Endothelial cell of umbilical vein (primary cell): ENCODE data around the gene PF4V1. TPM values are rescaled to one million over a fixed set of nuclear protein-coding genes. Genes with fewer than 3 reads are reported as not detected.

ENCODE experiments used
- BruUV-seq: library from RNA; stranded (reverse); fragments of 400-500 nt; replicated peaks from 2 replicates; lab custom pipeline; 2021; lab: Mats Ljungman, UMichigan
- CTCF ChIA-PET: fragments of 300-600, 350-600 bp; sonication (Branson Sonifier 250); formaldehyde crosslinking; loops from one replicate; lab custom pipeline; 2021; ENCODE audit warnings: antibody characterized with exemption, inconsistent platforms; lab: Charles Lee
- POLR2A ChIA-PET: fragments of 300-600, 350-600 bp; sonication (Branson Sonifier 250); formaldehyde crosslinking; loops from one replicate; lab custom pipeline; 2021; ENCODE audit warnings: antibody characterized with exemption, inconsistent platforms; lab: Charles Lee
- DNase-seq: peaks from one replicate; pipeline ENCODE4 v3.0.0-alpha.2; 2011; ENCODE audit warnings: low read depth, low spot score
- FAIRE-seq: peaks from 2 replicates; lab custom pipeline; 2011; peaks lifted over from hg19 to GRCh38; lab: Jason Lieb, UNC
- H2AFZ ChIP-seq: 2 replicates; pipeline ENCODE4 v1.6.0; 2012; ENCODE audit warnings: low read depth, low read length, control low read depth, inconsistent platforms
- H3K27ac ChIP-seq: 2 replicates; pipeline ENCODE4 v1.5.1; 2011; ENCODE audit warnings: low read depth, mild to moderate bottlenecking, control low read depth, low read length, moderate library complexity; ENCODE audit not compliant: insufficient read depth
- H3K27me3 ChIP-seq, 2 experiments: 2 replicates each; pipeline versions ENCODE4 v1.6.0 to v1.6.1; 2011; ENCODE audit warnings: low read length in 2 of 2, mixed read lengths in 1 of 2; ENCODE audit not compliant: control insufficient read depth in 2 of 2, insufficient read depth in 2 of 2
- H3K36me3 ChIP-seq, 2 experiments: 2 replicates in 1 of 2; 3 replicates in 1 of 2; pipeline ENCODE4 v1.5.1; 2011; ENCODE audit warnings: low read length in 2 of 2, mild to moderate bottlenecking in 1 of 2, moderate library complexity in 1 of 2; ENCODE audit not compliant: control insufficient read depth in 2 of 2, insufficient read depth in 2 of 2; ENCODE audit errors: extremely low read depth in 1 of 2
- H3K4me1 ChIP-seq: 3 replicates; pipeline ENCODE4 v1.5.1; 2011; ENCODE audit warnings: mild to moderate bottlenecking, low read length; ENCODE audit not compliant: control insufficient read depth, insufficient read depth; ENCODE audit errors: extremely low read depth
- H3K4me2 ChIP-seq: 2 replicates; pipeline ENCODE4 v1.6.1; 2011; ENCODE audit warnings: low read length, control low read depth, mixed read lengths; ENCODE audit not compliant: insufficient read depth
- H3K4me3 ChIP-seq, 3 experiments: fragments of 200-600 bp in 1 of 3; sonication (generic), shearing (Covaris generic) in 1 of 3; replicated peaks in 1 of 3; 2 replicates each; pipeline ENCODE4 v1.5.1; 2011 to 2016; ENCODE audit warnings: control low read depth in 3 of 3, low read length in 3 of 3, mild to moderate bottlenecking in 2 of 3, inconsistent platforms in 1 of 3, low read depth in 1 of 3, moderate library complexity in 1 of 3; ENCODE audit not compliant: insufficient read depth in 1 of 3
- H3K79me2 ChIP-seq: 2 replicates; pipeline ENCODE4 v1.6.0; 2012; ENCODE audit warnings: low read length, inconsistent platforms; ENCODE audit not compliant: control insufficient read depth, insufficient read depth
- H3K9ac ChIP-seq: replicated peaks from 2 replicates; pipeline ENCODE3; 2011; ENCODE audit warnings: low read length, control low read depth; ENCODE audit not compliant: insufficient read depth; ENCODE audit errors: extremely low read depth
- H3K9me1 ChIP-seq: replicated peaks from 3 replicates; pipeline ENCODE4 v1.6.0; 2011; ENCODE audit warnings: mild to moderate bottlenecking, low read length; ENCODE audit not compliant: control insufficient read depth, insufficient read depth; ENCODE audit errors: extremely low read depth
- H3K9me3 ChIP-seq: replicated peaks from 2 replicates; pipeline ENCODE4 v1.5.1; 2012; ENCODE audit warnings: low read length, inconsistent platforms; ENCODE audit not compliant: control insufficient read depth, insufficient read depth
- H4K20me1 ChIP-seq: replicated peaks from 2 replicates; pipeline ENCODE3; 2011; ENCODE audit warnings: mild to moderate bottlenecking, low read length; ENCODE audit not compliant: control insufficient read depth, insufficient read depth; ENCODE audit errors: extremely low read depth
- EZH2 ChIP-seq: IDR thresholded peaks from 2 replicates; pipeline ENCODE4 v1.6.1; 2012; ENCODE audit warnings: borderline replicate concordance, low read depth, mild to moderate bottlenecking, moderate library complexity, low read length, inconsistent platforms; ENCODE audit not compliant: severe bottlenecking
- FOS ChIP-seq: IDR thresholded peaks from 2 replicates; pipeline ENCODE4 v1.6.1; 2011; ENCODE audit warnings: mild to moderate bottlenecking, low read length, moderate library complexity, borderline replicate concordance; ENCODE audit not compliant: insufficient read depth
- GATA2 ChIP-seq: IDR thresholded peaks from 2 replicates; pipeline ENCODE4 v1.7.0; 2011; ENCODE audit warnings: low read depth, mild to moderate bottlenecking, moderate library complexity, mixed read lengths, low read length; ENCODE audit not compliant: insufficient read length, insufficient read depth
- JUN ChIP-seq: IDR thresholded peaks from 2 replicates; pipeline ENCODE4 v1.6.1; 2011; ENCODE audit warnings: borderline replicate concordance, low read depth; ENCODE audit not compliant: insufficient read length, insufficient read depth
- MYC ChIP-seq: IDR thresholded peaks from one replicate; pipeline ENCODE4 v1.6.1; 2011; ENCODE audit warnings: mild to moderate bottlenecking, low read depth, low read length
- POLR2A ChIP-seq: IDR thresholded peaks from 2 replicates; pipeline ENCODE4 v1.6.1; 2012; ENCODE audit warnings: low read depth, mild to moderate bottlenecking, control low read depth, low read length
- POLR2AphosphoS5 ChIP-seq: IDR thresholded peaks from 2 replicates; pipeline ENCODE4 v1.6.1; 2012; ENCODE audit warnings: low read depth, mild to moderate bottlenecking, control low read depth, low read length, moderate library complexity; ENCODE audit not compliant: insufficient read depth
- dilution Hi-C: fragments of 300-500 bp; cut with MboI; formaldehyde crosslinking; loops from one replicate; pipeline ENCODE4 v1.15.0; 2019; ENCODE audit warnings: low sequenced_read_pairs; ENCODE audit not compliant: extremely low pct_ligation_motif_present
- intact Hi-C: fragments of 100-400 bp; cut with micrococcal nuclease; formaldehyde crosslinking; loops from one replicate; pipeline ENCODE4 v1.10.0; 2022
- polyA plus RNA-seq, 4 experiments: library from polyadenylated mRNA; depleted of rRNA in 3 of 4; stranded (reverse) in 3 of 4; unstranded in 1 of 4; fragments of >200 nt; gene quantifications; 2 replicates each; pipeline versions ENCODE4 v1.2.1 to v1.2.3, GENCODE V29; 2011 to 2012; ENCODE audit warnings: missing spikeins in 1 of 4
- total RNA-seq: library from RNA; stranded (reverse); gene quantifications from 2 replicates; pipeline ENCODE4 v1.2.3, GENCODE V29; 2021
- TF ChIP-seq, protein P1 (sequence below): IDR thresholded peaks from 2 replicates; pipeline ENCODE4 v1.6.1; 2011; ENCODE audit not compliant: insufficient read depth, insufficient read length
- TF ChIP-seq, protein P2 (sequence below), 2 donors: IDR thresholded peaks; 1 replicate in 1 of 2; 2 replicates in 1 of 2; pipeline ENCODE4 v1.5.1; 2011; ENCODE audit warnings: low read length in 2 of 2, mild to moderate bottlenecking in 2 of 2, moderate library complexity in 2 of 2, control low read depth in 1 of 2, inconsistent platforms in 1 of 2, low read depth in 1 of 2; ENCODE audit not compliant: insufficient read depth in 1 of 2; ENCODE audit errors: extremely low read depth in 1 of 2

Gene PF4V1
- total and polyA plus RNA-seq, 2 donors (not counting 3 experiments of a cell fraction or from before 2014, with no cell fraction given): not detected

DNA sequence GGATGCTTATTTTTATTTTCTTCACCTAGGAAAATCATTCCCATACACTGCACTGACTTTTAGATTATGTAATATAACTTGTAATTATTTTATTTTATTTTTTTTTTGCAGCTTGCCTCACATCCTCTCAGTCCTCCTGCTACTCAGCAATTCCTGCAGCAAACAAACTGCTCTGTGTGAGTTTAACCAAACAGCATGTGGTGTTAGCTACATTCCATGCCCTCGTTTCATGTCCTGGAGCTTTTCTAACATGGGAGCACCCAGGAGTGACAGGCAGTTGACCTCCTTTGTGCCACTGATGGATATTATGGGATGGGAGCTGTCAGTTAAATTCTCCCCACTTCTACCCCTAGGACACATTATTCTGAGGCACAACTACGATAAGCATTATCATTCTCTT is 40.9 kb downstream of the PF4V1 start:
- ChIA-PET POLR2A (no interaction called here), CTCF (no interaction called here)
- Histone ChIP-seq H3K4me2 (no peak overlapping the region), H3K27ac (no peak overlapping the region), H3K4me3 (no peak overlapping the region), H3K9me3 (no peaks in the 10 kb centered on the region), H3K9me1 (no peaks in the 10 kb centered on the region), H3K9ac (no peak overlapping the region), H4K20me1 (no peaks in the 10 kb centered on the region), H3K79me2 (no peaks in the 10 kb centered on the region), H2AFZ (no peak overlapping the region), H3K4me1 (no peaks in the 10 kb centered on the region), H3K36me3 (no peaks in the 10 kb centered on the region), H3K27me3 (no peaks in the 10 kb centered on the region)
- BruUV-seq: no TSS peak
- dilution Hi-C loops: no loop called here
- intact Hi-C loops: no loop called here
- TF ChIP-seq EZH2 (no peak), POLR2AphosphoS5 (no peak), JUN (no peak), FOS (no peak), GATA2 (no peak), POLR2A (no peak), MYC (no peak)
- TF ChIP-seq, protein P1, sequence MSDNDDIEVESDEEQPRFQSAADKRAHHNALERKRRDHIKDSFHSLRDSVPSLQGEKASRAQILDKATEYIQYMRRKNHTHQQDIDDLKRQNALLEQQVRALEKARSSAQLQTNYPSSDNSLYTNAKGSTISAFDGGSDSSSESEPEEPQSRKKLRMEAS: no peak
- TF ChIP-seq, protein P2, sequence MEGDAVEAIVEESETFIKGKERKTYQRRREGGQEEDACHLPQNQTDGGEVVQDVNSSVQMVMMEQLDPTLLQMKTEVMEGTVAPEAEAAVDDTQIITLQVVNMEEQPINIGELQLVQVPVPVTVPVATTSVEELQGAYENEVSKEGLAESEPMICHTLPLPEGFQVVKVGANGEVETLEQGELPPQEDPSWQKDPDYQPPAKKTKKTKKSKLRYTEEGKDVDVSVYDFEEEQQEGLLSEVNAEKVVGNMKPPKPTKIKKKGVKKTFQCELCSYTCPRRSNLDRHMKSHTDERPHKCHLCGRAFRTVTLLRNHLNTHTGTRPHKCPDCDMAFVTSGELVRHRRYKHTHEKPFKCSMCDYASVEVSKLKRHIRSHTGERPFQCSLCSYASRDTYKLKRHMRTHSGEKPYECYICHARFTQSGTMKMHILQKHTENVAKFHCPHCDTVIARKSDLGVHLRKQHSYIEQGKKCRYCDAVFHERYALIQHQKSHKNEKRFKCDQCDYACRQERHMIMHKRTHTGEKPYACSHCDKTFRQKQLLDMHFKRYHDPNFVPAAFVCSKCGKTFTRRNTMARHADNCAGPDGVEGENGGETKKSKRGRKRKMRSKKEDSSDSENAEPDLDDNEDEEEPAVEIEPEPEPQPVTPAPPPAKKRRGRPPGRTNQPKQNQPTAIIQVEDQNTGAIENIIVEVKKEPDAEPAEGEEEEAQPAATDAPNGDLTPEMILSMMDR (IDR thresholded peaks at IDR 0.05; ENCODE audit: extremely low read depth in 1 of 2, insufficient read depth in 1 of 2, low read depth in 1 of 2, low read length in 2 of 2): no peak
- no peak for FAIRE-seq
- DNase-seq: no peak
